ENCODE data around the gene AK9.

GRCh38 chr6:109474995-109475394 lies 216.0 kb downstream of the AK9 start:
- no peak for TF ChIP-seq CTCF (IDR thresholded peaks at IDR 0.05; ENCODE audit: low read length)
- TF ChIP-seq EZH2 (IDR thresholded peaks at IDR 0.05; ENCODE audit: borderline replicate concordance, low read length), result no peak
